Endothelial cell of umbilical vein (primary cell): ENCODE results near the gene PTPN5. TPM values are rescaled to one million over a fixed set of nuclear protein-coding genes. Genes with fewer than 3 reads are reported as not detected.

Source experiments
- BruUV-seq: library from RNA; stranded (reverse); fragments of 400-500 nt; replicated peaks from 2 replicates; lab custom pipeline; 2021; lab: Mats Ljungman, UMichigan
- CTCF ChIA-PET: fragments of 300-600, 350-600 bp; sonication (Branson Sonifier 250); formaldehyde crosslinking; loops from one replicate; lab custom pipeline; 2021; ENCODE audit warnings: antibody characterized with exemption, inconsistent platforms; lab: Charles Lee
- POLR2A ChIA-PET: fragments of 300-600, 350-600 bp; sonication (Branson Sonifier 250); formaldehyde crosslinking; loops from one replicate; lab custom pipeline; 2021; ENCODE audit warnings: antibody characterized with exemption, inconsistent platforms; lab: Charles Lee
- DNase-seq: peaks from one replicate; pipeline ENCODE4 v3.0.0-alpha.2; 2011; ENCODE audit warnings: low read depth, low spot score
- FAIRE-seq: peaks from 2 replicates; lab custom pipeline; 2011; peaks lifted over from hg19 to GRCh38; lab: Jason Lieb, UNC
- H2AFZ ChIP-seq: 2 replicates; pipeline ENCODE4 v1.6.0; 2012; ENCODE audit warnings: low read depth, low read length, control low read depth, inconsistent platforms
- H3K27ac ChIP-seq: 2 replicates; pipeline ENCODE4 v1.5.1; 2011; ENCODE audit warnings: low read depth, mild to moderate bottlenecking, control low read depth, low read length, moderate library complexity; ENCODE audit not compliant: insufficient read depth
- H3K27me3 ChIP-seq, 2 experiments: 2 replicates each; pipeline versions ENCODE4 v1.6.0 to v1.6.1; 2011; ENCODE audit warnings: low read length in 2 of 2, mixed read lengths in 1 of 2; ENCODE audit not compliant: control insufficient read depth in 2 of 2, insufficient read depth in 2 of 2
- H3K36me3 ChIP-seq, 2 experiments: 2 replicates in 1 of 2; 3 replicates in 1 of 2; pipeline ENCODE4 v1.5.1; 2011; ENCODE audit warnings: low read length in 2 of 2, mild to moderate bottlenecking in 1 of 2, moderate library complexity in 1 of 2; ENCODE audit not compliant: control insufficient read depth in 2 of 2, insufficient read depth in 2 of 2; ENCODE audit errors: extremely low read depth in 1 of 2
- H3K4me1 ChIP-seq: 3 replicates; pipeline ENCODE4 v1.5.1; 2011; ENCODE audit warnings: mild to moderate bottlenecking, low read length; ENCODE audit not compliant: control insufficient read depth, insufficient read depth; ENCODE audit errors: extremely low read depth
- H3K4me2 ChIP-seq: 2 replicates; pipeline ENCODE4 v1.6.1; 2011; ENCODE audit warnings: low read length, control low read depth, mixed read lengths; ENCODE audit not compliant: insufficient read depth
- H3K4me3 ChIP-seq, 3 experiments: fragments of 200-600 bp in 1 of 3; sonication (generic), shearing (Covaris generic) in 1 of 3; replicated peaks in 1 of 3; 2 replicates each; pipeline ENCODE4 v1.5.1; 2011 to 2016; ENCODE audit warnings: control low read depth in 3 of 3, low read length in 3 of 3, mild to moderate bottlenecking in 2 of 3, inconsistent platforms in 1 of 3, low read depth in 1 of 3, moderate library complexity in 1 of 3; ENCODE audit not compliant: insufficient read depth in 1 of 3
- H3K79me2 ChIP-seq: 2 replicates; pipeline ENCODE4 v1.6.0; 2012; ENCODE audit warnings: low read length, inconsistent platforms; ENCODE audit not compliant: control insufficient read depth, insufficient read depth
- H3K9ac ChIP-seq: replicated peaks from 2 replicates; pipeline ENCODE3; 2011; ENCODE audit warnings: low read length, control low read depth; ENCODE audit not compliant: insufficient read depth; ENCODE audit errors: extremely low read depth
- H3K9me1 ChIP-seq: replicated peaks from 3 replicates; pipeline ENCODE4 v1.6.0; 2011; ENCODE audit warnings: mild to moderate bottlenecking, low read length; ENCODE audit not compliant: control insufficient read depth, insufficient read depth; ENCODE audit errors: extremely low read depth
- H3K9me3 ChIP-seq: replicated peaks from 2 replicates; pipeline ENCODE4 v1.5.1; 2012; ENCODE audit warnings: low read length, inconsistent platforms; ENCODE audit not compliant: control insufficient read depth, insufficient read depth
- H4K20me1 ChIP-seq: replicated peaks from 2 replicates; pipeline ENCODE3; 2011; ENCODE audit warnings: mild to moderate bottlenecking, low read length; ENCODE audit not compliant: control insufficient read depth, insufficient read depth; ENCODE audit errors: extremely low read depth
- EZH2 ChIP-seq: IDR thresholded peaks from 2 replicates; pipeline ENCODE4 v1.6.1; 2012; ENCODE audit warnings: borderline replicate concordance, low read depth, mild to moderate bottlenecking, moderate library complexity, low read length, inconsistent platforms; ENCODE audit not compliant: severe bottlenecking
- FOS ChIP-seq: IDR thresholded peaks from 2 replicates; pipeline ENCODE4 v1.6.1; 2011; ENCODE audit warnings: mild to moderate bottlenecking, low read length, moderate library complexity, borderline replicate concordance; ENCODE audit not compliant: insufficient read depth
- GATA2 ChIP-seq: IDR thresholded peaks from 2 replicates; pipeline ENCODE4 v1.7.0; 2011; ENCODE audit warnings: low read depth, mild to moderate bottlenecking, moderate library complexity, mixed read lengths, low read length; ENCODE audit not compliant: insufficient read length, insufficient read depth
- JUN ChIP-seq: IDR thresholded peaks from 2 replicates; pipeline ENCODE4 v1.6.1; 2011; ENCODE audit warnings: borderline replicate concordance, low read depth; ENCODE audit not compliant: insufficient read length, insufficient read depth
- MYC ChIP-seq: IDR thresholded peaks from one replicate; pipeline ENCODE4 v1.6.1; 2011; ENCODE audit warnings: mild to moderate bottlenecking, low read depth, low read length
- POLR2A ChIP-seq: IDR thresholded peaks from 2 replicates; pipeline ENCODE4 v1.6.1; 2012; ENCODE audit warnings: low read depth, mild to moderate bottlenecking, control low read depth, low read length
- POLR2AphosphoS5 ChIP-seq: IDR thresholded peaks from 2 replicates; pipeline ENCODE4 v1.6.1; 2012; ENCODE audit warnings: low read depth, mild to moderate bottlenecking, control low read depth, low read length, moderate library complexity; ENCODE audit not compliant: insufficient read depth
- dilution Hi-C: fragments of 300-500 bp; cut with MboI; formaldehyde crosslinking; loops from one replicate; pipeline ENCODE4 v1.15.0; 2019; ENCODE audit warnings: low sequenced_read_pairs; ENCODE audit not compliant: extremely low pct_ligation_motif_present
- intact Hi-C: fragments of 100-400 bp; cut with micrococcal nuclease; formaldehyde crosslinking; loops from one replicate; pipeline ENCODE4 v1.10.0; 2022
- polyA plus RNA-seq, 4 experiments: library from polyadenylated mRNA; depleted of rRNA in 3 of 4; stranded (reverse) in 3 of 4; unstranded in 1 of 4; fragments of >200 nt; gene quantifications; 2 replicates each; pipeline versions ENCODE4 v1.2.1 to v1.2.3, GENCODE V29; 2011 to 2012; ENCODE audit warnings: missing spikeins in 1 of 4
- total RNA-seq: library from RNA; stranded (reverse); gene quantifications from 2 replicates; pipeline ENCODE4 v1.2.3, GENCODE V29; 2021
- TF ChIP-seq, protein P1 (sequence below), 2 donors: IDR thresholded peaks; 1 replicate in 1 of 2; 2 replicates in 1 of 2; pipeline ENCODE4 v1.5.1; 2011; ENCODE audit warnings: low read length in 2 of 2, mild to moderate bottlenecking in 2 of 2, moderate library complexity in 2 of 2, control low read depth in 1 of 2, inconsistent platforms in 1 of 2, low read depth in 1 of 2; ENCODE audit not compliant: insufficient read depth in 1 of 2; ENCODE audit errors: extremely low read depth in 1 of 2
- TF ChIP-seq, protein P2 (sequence below): IDR thresholded peaks from 2 replicates; pipeline ENCODE4 v1.6.1; 2011; ENCODE audit not compliant: insufficient read depth, insufficient read length

The PTPN5 gene
- total and polyA plus RNA-seq, 2 donors (not counting 3 experiments of a cell fraction or from before 2014, with no cell fraction given): not detected

DNA sequence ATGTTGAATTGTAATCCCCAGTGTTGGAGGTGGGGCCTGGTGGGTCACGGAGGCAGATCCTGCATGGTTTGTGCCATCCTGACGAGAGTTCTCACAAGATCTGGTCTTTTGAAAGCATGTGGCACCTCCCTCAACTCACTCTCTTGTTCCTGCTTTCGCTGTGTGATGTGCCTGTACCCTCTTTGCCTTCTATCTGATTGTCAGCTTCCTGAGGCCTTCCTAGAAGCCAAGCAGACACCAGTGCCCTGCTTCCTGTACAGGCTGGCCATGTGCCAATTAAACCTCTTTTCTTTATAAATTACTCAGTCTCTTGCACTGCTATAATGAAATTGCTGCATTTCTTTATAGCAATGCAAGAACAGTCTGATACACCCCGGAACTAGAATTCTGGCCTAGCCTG lies 13.1 kb downstream of the PTPN5 start:
- Histone ChIP-seq H2AFZ (no peak overlapping the region), H3K27me3 (no peaks in the 10 kb centered on the region), H3K36me3 (no peaks in the 10 kb centered on the region), H3K4me3 (no peak overlapping the region), H3K4me1 (no peaks in the 10 kb centered on the region), H3K27ac (no peak overlapping the region), H3K9me1 (no peaks in the 10 kb centered on the region), H3K9ac (no peak overlapping the region), H3K9me3 (no peaks in the 10 kb centered on the region), H3K4me2 (no peak overlapping the region), H4K20me1 (no peaks in the 10 kb centered on the region), H3K79me2 (no peaks in the 10 kb centered on the region)
- DNase-seq (no peak), FAIRE-seq (no peak)
- intact Hi-C loops (no loop called here), dilution Hi-C loops (no loop called here)
- no TSS peak for BruUV-seq
- CTCF ChIA-PET: interaction anchor here (1.0 to 7.7 kb wide), 3 partner anchors 14 to 47 kb away, joined by 4 to 65 read pairs (median 8); no protein-coding TSS in a partner anchor
- POLR2A ChIA-PET: no interaction called here
- TF ChIP-seq, protein P1, sequence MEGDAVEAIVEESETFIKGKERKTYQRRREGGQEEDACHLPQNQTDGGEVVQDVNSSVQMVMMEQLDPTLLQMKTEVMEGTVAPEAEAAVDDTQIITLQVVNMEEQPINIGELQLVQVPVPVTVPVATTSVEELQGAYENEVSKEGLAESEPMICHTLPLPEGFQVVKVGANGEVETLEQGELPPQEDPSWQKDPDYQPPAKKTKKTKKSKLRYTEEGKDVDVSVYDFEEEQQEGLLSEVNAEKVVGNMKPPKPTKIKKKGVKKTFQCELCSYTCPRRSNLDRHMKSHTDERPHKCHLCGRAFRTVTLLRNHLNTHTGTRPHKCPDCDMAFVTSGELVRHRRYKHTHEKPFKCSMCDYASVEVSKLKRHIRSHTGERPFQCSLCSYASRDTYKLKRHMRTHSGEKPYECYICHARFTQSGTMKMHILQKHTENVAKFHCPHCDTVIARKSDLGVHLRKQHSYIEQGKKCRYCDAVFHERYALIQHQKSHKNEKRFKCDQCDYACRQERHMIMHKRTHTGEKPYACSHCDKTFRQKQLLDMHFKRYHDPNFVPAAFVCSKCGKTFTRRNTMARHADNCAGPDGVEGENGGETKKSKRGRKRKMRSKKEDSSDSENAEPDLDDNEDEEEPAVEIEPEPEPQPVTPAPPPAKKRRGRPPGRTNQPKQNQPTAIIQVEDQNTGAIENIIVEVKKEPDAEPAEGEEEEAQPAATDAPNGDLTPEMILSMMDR (IDR thresholded peaks at IDR 0.05; ENCODE audit: extremely low read depth in 1 of 2, insufficient read depth in 1 of 2, low read depth in 1 of 2, low read length in 2 of 2): no peak
- TF ChIP-seq EZH2 (no peak), MYC (no peak), JUN (no peak), FOS (no peak), GATA2 (no peak), POLR2A (no peak), POLR2AphosphoS5 (no peak)
- TF ChIP-seq, protein P2, sequence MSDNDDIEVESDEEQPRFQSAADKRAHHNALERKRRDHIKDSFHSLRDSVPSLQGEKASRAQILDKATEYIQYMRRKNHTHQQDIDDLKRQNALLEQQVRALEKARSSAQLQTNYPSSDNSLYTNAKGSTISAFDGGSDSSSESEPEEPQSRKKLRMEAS: no peak
